ENCODE data around the gene SSTR5. TPM values are rescaled to one million over a fixed set of nuclear protein-coding genes. Genes with fewer than 3 reads are reported as not detected.
"Not testable (repeated sequence)": the region's sequence is repeated elsewhere in the genome, so short reads cannot be mapped to it uniquely, and the experiment has no call there.

The SSTR5 gene
- total RNA-seq, 2 donors from 2014 or later: not detected

GRCh38 chr16:1088295-1089170 is 16.0 kb downstream of the SSTR5 start:
- H3K9me3 ChIP-seq (ENCODE audit: control insufficient read depth, low read length, poor library complexity, severe bottlenecking): no peaks in the 10 kb centered on the region
- H3K27me3 Mint-ChIP-seq: no peaks in the 10 kb centered on the region
- ATAC-seq: no peak
- H3K4me1 Mint-ChIP-seq: no peaks in the 10 kb centered on the region
- no peaks in the 10 kb centered on the region for H3K36me3 Mint-ChIP-seq (ENCODE audit: low read depth)
- no peak for DNase-seq
- H3K27ac Mint-ChIP-seq: no peak overlapping the region
- H3K4me3 Mint-ChIP-seq: no peak overlapping the region

- no peaks in the 10 kb centered on the region for H3K4me1 Mint-ChIP-seq
- H3K36me3 Mint-ChIP-seq (ENCODE audit: low read depth): no peaks in the 10 kb centered on the region
- H3K27ac Mint-ChIP-seq: no peak overlapping the region
- no peak overlapping the region for H3K4me3 Mint-ChIP-seq
- no peaks in the 10 kb centered on the region for H3K27me3 Mint-ChIP-seq
- ATAC-seq (no peak), DNase-seq (no peak)
- H3K9me3 ChIP-seq (ENCODE audit: control insufficient read depth, low read length, poor library complexity, severe bottlenecking): no peaks in the 10 kb centered on the region
These were observed 16.9 kb downstream of the SSTR5 start for GRCh38 chr16:1089439-1089821.

GRCh38 chr16:1089822-1090619 is 17.5 kb downstream of the SSTR5 start:
- ATAC-seq (no peak), DNase-seq (no peak)
- Mint-ChIP-seq H3K4me1 (no peaks in the 10 kb centered on the region), H3K4me3 (no peak overlapping the region), H3K27me3 (no peaks in the 10 kb centered on the region), H3K36me3 (ENCODE audit: low read depth) (no peaks in the 10 kb centered on the region), H3K27ac (no peak overlapping the region)
- no peaks in the 10 kb centered on the region for H3K9me3 ChIP-seq (ENCODE audit: control insufficient read depth, low read length, poor library complexity, severe bottlenecking)

- no peaks in the 10 kb centered on the region for H3K4me1 Mint-ChIP-seq
- H3K27ac Mint-ChIP-seq: no peak overlapping the region
- no peak for DNase-seq
- no peaks in the 10 kb centered on the region for H3K27me3 Mint-ChIP-seq
- no peak overlapping the region for H3K4me3 Mint-ChIP-seq
- no peaks in the 10 kb centered on the region for H3K36me3 Mint-ChIP-seq (ENCODE audit: low read depth)
- H3K9me3 ChIP-seq (ENCODE audit: control insufficient read depth, low read length, poor library complexity, severe bottlenecking): no peaks in the 10 kb centered on the region
- ATAC-seq: no peak
These were observed 18.4 kb downstream of the SSTR5 start for GRCh38 chr16:1090620-1091587.

GRCh38 chr16:1091992-1092552 is 19.5 kb downstream of the SSTR5 start:
- H3K4me1 Mint-ChIP-seq: no peaks in the 10 kb centered on the region
- DNase-seq: no peak
- H3K27ac Mint-ChIP-seq: no peak overlapping the region
- peak overlapping the region; percentile 13 for H3K4me3 Mint-ChIP-seq
- H3K36me3 Mint-ChIP-seq (ENCODE audit: low read depth): no peaks in the 10 kb centered on the region
- H3K27me3 Mint-ChIP-seq: no peaks in the 10 kb centered on the region
- no peaks in the 10 kb centered on the region for H3K9me3 ChIP-seq (ENCODE audit: control insufficient read depth, low read length, poor library complexity, severe bottlenecking)
- ATAC-seq: no peak

- H3K9me3 ChIP-seq (ENCODE audit: control insufficient read depth, low read length, poor library complexity, severe bottlenecking); DNase-seq; H3K4me1 Mint-ChIP-seq; ATAC-seq; H3K36me3 Mint-ChIP-seq (ENCODE audit: low read depth); H3K4me3 Mint-ChIP-seq; H3K27me3 Mint-ChIP-seq; H3K27ac Mint-ChIP-seq: not testable (repeated sequence)
These were observed 20.2 kb downstream of the SSTR5 start for GRCh38 chr16:1092685-1093283.

GRCh38 chr16:1093284-1094123 is 21.0 kb downstream of the SSTR5 start:
- Mint-ChIP-seq H3K4me1 (no peaks in the 10 kb centered on the region), H3K27me3 (no peaks in the 10 kb centered on the region), H3K27ac (no peak overlapping the region), H3K36me3 (ENCODE audit: low read depth) (no peaks in the 10 kb centered on the region), H3K4me3 (no peak overlapping the region)
- DNase-seq (no peak), ATAC-seq (peak; percentile 23)
- H3K9me3 ChIP-seq (ENCODE audit: control insufficient read depth, low read length, poor library complexity, severe bottlenecking): no peaks in the 10 kb centered on the region

- DNase-seq: no peak
- ATAC-seq: no peak
- H3K4me1 Mint-ChIP-seq: no peaks in the 10 kb centered on the region
- no peaks in the 10 kb centered on the region for H3K9me3 ChIP-seq (ENCODE audit: control insufficient read depth, low read length, poor library complexity, severe bottlenecking)
- H3K4me3 Mint-ChIP-seq: no peak overlapping the region
- H3K27me3 Mint-ChIP-seq: no peaks in the 10 kb centered on the region
- no peak overlapping the region for H3K27ac Mint-ChIP-seq
- H3K36me3 Mint-ChIP-seq (ENCODE audit: low read depth): no peaks in the 10 kb centered on the region
These were observed 21.6 kb downstream of the SSTR5 start for GRCh38 chr16:1094124-1094479.

GRCh38 chr16:1094601-1095449 is 22.3 kb downstream of the SSTR5 start:
- no peak overlapping the region for H3K4me3 Mint-ChIP-seq
- H3K27ac Mint-ChIP-seq: no peak overlapping the region
- no peaks in the 10 kb centered on the region for H3K36me3 Mint-ChIP-seq (ENCODE audit: low read depth)
- H3K27me3 Mint-ChIP-seq: no peaks in the 10 kb centered on the region
- ATAC-seq (no peak), DNase-seq (no peak)
- no peaks in the 10 kb centered on the region for H3K9me3 ChIP-seq (ENCODE audit: control insufficient read depth, low read length, poor library complexity, severe bottlenecking)
- H3K4me1 Mint-ChIP-seq: no peaks in the 10 kb centered on the region

GRCh38 chr16:1095450-1096168 is 23.1 kb downstream of the SSTR5 start:
- ATAC-seq (no peak), DNase-seq (no peak)
- Mint-ChIP-seq H3K4me1 (no peaks in the 10 kb centered on the region), H3K27ac (no peak overlapping the region), H3K27me3 (no peaks in the 10 kb centered on the region), H3K4me3 (no peak overlapping the region), H3K36me3 (ENCODE audit: low read depth) (no peaks in the 10 kb centered on the region)
- no peaks in the 10 kb centered on the region for H3K9me3 ChIP-seq (ENCODE audit: control insufficient read depth, low read length, poor library complexity, severe bottlenecking)
